ENCODE results near the gene PTGDR2.

PTGDR2 gene

GRCh38 chr11:60873533-60873932 is 17.8 kb upstream of the PTGDR2 start:
- H3K9me3 ChIP-seq (ENCODE audit: insufficient read depth, low read length), result no peaks in the 10 kb centered on the region
- peaks cover 31% of the 10 kb centered on the region for H3K36me3 ChIP-seq (ENCODE audit: insufficient read depth, insufficient read length, low read length)
- peaks cover 16% of the 10 kb centered on the region for H3K4me1 ChIP-seq (ENCODE audit: insufficient read depth, insufficient read length)
- no peak for DNase-seq (ENCODE audit: low read depth, low spot score)
- H3K27me3 ChIP-seq (ENCODE audit: insufficient read depth, insufficient read length), result no peaks in the 10 kb centered on the region
- no peak overlapping the region for H3K4me3 ChIP-seq (ENCODE audit: insufficient read length, low read depth)
- TF ChIP-seq ZNF274 (IDR thresholded peaks at IDR 0.05; ENCODE audit: low read depth, low read length), result no peak
- TF ChIP-seq YY1 (IDR thresholded peaks at IDR 0.05; ENCODE audit: insufficient read depth, insufficient read length), result no peak
- TF ChIP-seq SUZ12 (IDR thresholded peaks at IDR 0.05; ENCODE audit: extremely low read depth, insufficient read depth, insufficient read length), result no peak
- H3K9ac ChIP-seq (ENCODE audit: insufficient read length, low read depth), result no peak overlapping the region

GRCh38 chr11:60872961-60873524 is 17.3 kb upstream of the PTGDR2 start:
- H3K9me3 ChIP-seq (ENCODE audit: insufficient read depth, low read length), result no peaks in the 10 kb centered on the region
- no peaks in the 10 kb centered on the region for H3K27me3 ChIP-seq (ENCODE audit: insufficient read depth, insufficient read length)
- peaks cover 27% of the 10 kb centered on the region for H3K36me3 ChIP-seq (ENCODE audit: insufficient read depth, insufficient read length, low read length)
- no peak overlapping the region for H3K4me3 ChIP-seq (ENCODE audit: insufficient read length, low read depth)
- H3K4me1 ChIP-seq (ENCODE audit: insufficient read depth, insufficient read length), result peaks cover 16% of the 10 kb centered on the region
- H3K9ac ChIP-seq (ENCODE audit: insufficient read length, low read depth), result no peak overlapping the region
- TF ChIP-seq SUZ12 (IDR thresholded peaks at IDR 0.05; ENCODE audit: extremely low read depth, insufficient read depth, insufficient read length) (no peak), YY1 (IDR thresholded peaks at IDR 0.05; ENCODE audit: insufficient read depth, insufficient read length) (no peak), ZNF274 (IDR thresholded peaks at IDR 0.05; ENCODE audit: low read depth, low read length) (no peak)
- peak; percentile 51 for DNase-seq (ENCODE audit: low read depth, low spot score)

- TF ChIP-seq SUZ12 (IDR thresholded peaks at IDR 0.05; ENCODE audit: extremely low read depth, insufficient read depth, insufficient read length) (no peak), ZNF274 (IDR thresholded peaks at IDR 0.05; ENCODE audit: low read depth, low read length) (no peak), YY1 (IDR thresholded peaks at IDR 0.05; ENCODE audit: insufficient read depth, insufficient read length) (no peak)
- H3K4me1 ChIP-seq (ENCODE audit: insufficient read depth, insufficient read length), result peaks cover 18% of the 10 kb centered on the region
- no peak overlapping the region for H3K9ac ChIP-seq (ENCODE audit: insufficient read length, low read depth)
- H3K4me3 ChIP-seq (ENCODE audit: insufficient read length, low read depth), result no peak overlapping the region
- DNase-seq (ENCODE audit: low read depth, low spot score), result no peak
- H3K9me3 ChIP-seq (ENCODE audit: insufficient read depth, low read length), result no peaks in the 10 kb centered on the region
- peaks cover 21% of the 10 kb centered on the region for H3K36me3 ChIP-seq (ENCODE audit: insufficient read depth, insufficient read length, low read length)
- H3K27me3 ChIP-seq (ENCODE audit: insufficient read depth, insufficient read length), result no peaks in the 10 kb centered on the region
These were observed 16.6 kb upstream of the PTGDR2 start for GRCh38 chr11:60872124-60872960.

GRCh38 chr11:60871378-60872061 is 15.8 kb upstream of the PTGDR2 start:
- Histone ChIP-seq H3K36me3 (ENCODE audit: insufficient read depth, insufficient read length, low read length) (peaks cover 14% of the 10 kb centered on the region), H3K9ac (ENCODE audit: insufficient read length, low read depth) (no peak overlapping the region), H3K4me1 (ENCODE audit: insufficient read depth, insufficient read length) (peaks cover 21% of the 10 kb centered on the region), H3K27me3 (ENCODE audit: insufficient read depth, insufficient read length) (no peaks in the 10 kb centered on the region), H3K9me3 (ENCODE audit: insufficient read depth, low read length) (no peaks in the 10 kb centered on the region), H3K4me3 (ENCODE audit: insufficient read length, low read depth) (no peak overlapping the region)
- DNase-seq (ENCODE audit: low read depth, low spot score), result no peak
- TF ChIP-seq ZNF274 (IDR thresholded peaks at IDR 0.05; ENCODE audit: low read depth, low read length) (no peak), SUZ12 (IDR thresholded peaks at IDR 0.05; ENCODE audit: extremely low read depth, insufficient read depth, insufficient read length) (no peak), YY1 (IDR thresholded peaks at IDR 0.05; ENCODE audit: insufficient read depth, insufficient read length) (no peak)

GRCh38 chr11:60870733-60871377 is 15.1 kb upstream of the PTGDR2 start:
- Histone ChIP-seq H3K36me3 (ENCODE audit: insufficient read depth, insufficient read length, low read length) (peaks cover 11% of the 10 kb centered on the region), H3K9me3 (ENCODE audit: insufficient read depth, low read length) (no peaks in the 10 kb centered on the region), H3K27me3 (ENCODE audit: insufficient read depth, insufficient read length) (no peaks in the 10 kb centered on the region), H3K4me1 (ENCODE audit: insufficient read depth, insufficient read length) (peaks cover 21% of the 10 kb centered on the region), H3K4me3 (ENCODE audit: insufficient read length, low read depth) (no peak overlapping the region), H3K9ac (ENCODE audit: insufficient read length, low read depth) (no peak overlapping the region)
- no peak for DNase-seq (ENCODE audit: low read depth, low spot score)
- TF ChIP-seq SUZ12 (IDR thresholded peaks at IDR 0.05; ENCODE audit: extremely low read depth, insufficient read depth, insufficient read length) (no peak), YY1 (IDR thresholded peaks at IDR 0.05; ENCODE audit: insufficient read depth, insufficient read length) (no peak), ZNF274 (IDR thresholded peaks at IDR 0.05; ENCODE audit: low read depth, low read length) (no peak)

GRCh38 chr11:60870276-60870675 is 14.5 kb upstream of the PTGDR2 start:
- no peak overlapping the region for H3K9ac ChIP-seq (ENCODE audit: insufficient read length, low read depth)
- H3K4me1 ChIP-seq (ENCODE audit: insufficient read depth, insufficient read length), result peaks cover 21% of the 10 kb centered on the region
- H3K27me3 ChIP-seq (ENCODE audit: insufficient read depth, insufficient read length), result no peaks in the 10 kb centered on the region
- TF ChIP-seq SUZ12 (IDR thresholded peaks at IDR 0.05; ENCODE audit: extremely low read depth, insufficient read depth, insufficient read length), result no peak
- no peak for TF ChIP-seq ZNF274 (IDR thresholded peaks at IDR 0.05; ENCODE audit: low read depth, low read length)
- TF ChIP-seq YY1 (IDR thresholded peaks at IDR 0.05; ENCODE audit: insufficient read depth, insufficient read length), result no peak
- H3K9me3 ChIP-seq (ENCODE audit: insufficient read depth, low read length), result no peaks in the 10 kb centered on the region
- DNase-seq (ENCODE audit: low read depth, low spot score), result no peak
- H3K36me3 ChIP-seq (ENCODE audit: insufficient read depth, insufficient read length, low read length), result peaks cover 8% of the 10 kb centered on the region
- no peak overlapping the region for H3K4me3 ChIP-seq (ENCODE audit: insufficient read length, low read depth)
